Measurements from ENCODE around the gene RGL3. TPM values are rescaled to one million over a fixed set of nuclear protein-coding genes. Genes with fewer than 3 reads are reported as not detected.

RGL3 gene
- total and polyA plus RNA-seq, 9 of the 15 experiments (the other 6 are each of a cell fraction or from before 2014, with no cell fraction given), result 0.12 to 0.61 (median 0.32) TPM; not detected in 4

DNA sequence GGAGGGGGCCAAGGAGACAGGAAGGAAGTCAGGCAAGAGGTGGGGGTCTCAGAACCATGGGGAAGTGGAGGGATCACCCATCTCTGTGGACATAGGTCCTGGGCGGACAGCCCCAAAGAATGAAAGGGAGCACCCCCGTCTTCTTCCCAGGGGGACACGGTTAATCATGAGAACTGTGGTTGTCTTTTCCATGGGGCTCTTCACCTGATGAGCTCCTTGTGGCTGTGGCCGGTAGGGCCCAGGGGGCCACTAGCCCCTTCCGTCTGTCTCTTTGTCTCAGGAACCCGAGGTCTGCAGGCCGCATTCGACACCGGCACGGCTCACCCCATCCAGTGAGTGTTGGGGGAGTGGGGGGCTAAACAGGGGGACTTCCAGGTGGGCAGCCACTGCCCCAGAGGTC is 55.2 kb downstream of the RGL3 start (continued):
- TF ChIP-seq, protein P1, sequence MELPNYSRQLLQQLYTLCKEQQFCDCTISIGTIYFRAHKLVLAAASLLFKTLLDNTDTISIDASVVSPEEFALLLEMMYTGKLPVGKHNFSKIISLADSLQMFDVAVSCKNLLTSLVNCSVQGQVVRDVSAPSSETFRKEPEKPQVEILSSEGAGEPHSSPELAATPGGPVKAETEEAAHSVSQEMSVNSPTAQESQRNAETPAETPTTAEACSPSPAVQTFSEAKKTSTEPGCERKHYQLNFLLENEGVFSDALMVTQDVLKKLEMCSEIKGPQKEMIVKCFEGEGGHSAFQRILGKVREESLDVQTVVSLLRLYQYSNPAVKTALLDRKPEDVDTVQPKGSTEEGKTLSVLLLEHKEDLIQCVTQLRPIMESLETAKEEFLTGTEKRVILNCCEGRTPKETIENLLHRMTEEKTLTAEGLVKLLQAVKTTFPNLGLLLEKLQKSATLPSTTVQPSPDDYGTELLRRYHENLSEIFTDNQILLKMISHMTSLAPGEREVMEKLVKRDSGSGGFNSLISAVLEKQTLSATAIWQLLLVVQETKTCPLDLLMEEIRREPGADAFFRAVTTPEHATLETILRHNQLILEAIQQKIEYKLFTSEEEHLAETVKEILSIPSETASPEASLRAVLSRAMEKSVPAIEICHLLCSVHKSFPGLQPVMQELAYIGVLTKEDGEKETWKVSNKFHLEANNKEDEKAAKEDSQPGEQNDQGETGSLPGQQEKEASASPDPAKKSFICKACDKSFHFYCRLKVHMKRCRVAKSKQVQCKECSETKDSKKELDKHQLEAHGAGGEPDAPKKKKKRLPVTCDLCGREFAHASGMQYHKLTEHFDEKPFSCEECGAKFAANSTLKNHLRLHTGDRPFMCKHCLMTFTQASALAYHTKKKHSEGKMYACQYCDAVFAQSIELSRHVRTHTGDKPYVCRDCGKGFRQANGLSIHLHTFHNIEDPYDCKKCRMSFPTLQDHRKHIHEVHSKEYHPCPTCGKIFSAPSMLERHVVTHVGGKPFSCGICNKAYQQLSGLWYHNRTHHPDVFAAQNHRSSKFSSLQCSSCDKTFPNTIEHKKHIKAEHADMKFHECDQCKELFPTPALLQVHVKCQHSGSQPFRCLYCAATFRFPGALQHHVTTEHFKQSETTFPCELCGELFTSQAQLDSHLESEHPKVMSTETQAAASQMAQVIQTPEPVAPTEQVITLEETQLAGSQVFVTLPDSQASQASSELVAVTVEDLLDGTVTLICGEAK (IDR thresholded peaks at IDR 0.05), result no peak
- TF ChIP-seq, protein P1 (CRISPR knock-in tag; IDR thresholded peaks at IDR 0.05), result no peak
- TF ChIP-seq, protein P2, sequence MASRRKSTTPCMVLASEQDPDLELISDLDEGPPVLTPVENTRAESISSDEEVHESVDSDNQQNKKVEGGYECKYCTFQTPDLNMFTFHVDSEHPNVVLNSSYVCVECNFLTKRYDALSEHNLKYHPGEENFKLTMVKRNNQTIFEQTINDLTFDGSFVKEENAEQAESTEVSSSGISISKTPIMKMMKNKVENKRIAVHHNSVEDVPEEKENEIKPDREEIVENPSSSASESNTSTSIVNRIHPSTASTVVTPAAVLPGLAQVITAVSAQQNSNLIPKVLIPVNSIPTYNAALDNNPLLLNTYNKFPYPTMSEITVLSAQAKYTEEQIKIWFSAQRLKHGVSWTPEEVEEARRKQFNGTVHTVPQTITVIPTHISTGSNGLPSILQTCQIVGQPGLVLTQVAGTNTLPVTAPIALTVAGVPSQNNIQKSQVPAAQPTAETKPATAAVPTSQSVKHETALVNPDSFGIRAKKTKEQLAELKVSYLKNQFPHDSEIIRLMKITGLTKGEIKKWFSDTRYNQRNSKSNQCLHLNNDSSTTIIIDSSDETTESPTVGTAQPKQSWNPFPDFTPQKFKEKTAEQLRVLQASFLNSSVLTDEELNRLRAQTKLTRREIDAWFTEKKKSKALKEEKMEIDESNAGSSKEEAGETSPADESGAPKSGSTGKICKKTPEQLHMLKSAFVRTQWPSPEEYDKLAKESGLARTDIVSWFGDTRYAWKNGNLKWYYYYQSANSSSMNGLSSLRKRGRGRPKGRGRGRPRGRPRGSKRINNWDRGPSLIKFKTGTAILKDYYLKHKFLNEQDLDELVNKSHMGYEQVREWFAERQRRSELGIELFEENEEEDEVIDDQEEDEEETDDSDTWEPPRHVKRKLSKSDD (conservative IDR thresholded peaks at IDR 0.05; ENCODE audit: low read length), result no peak
- no peak for TF ChIP-seq ZNF316 (IDR thresholded peaks at IDR 0.05)
- TF ChIP-seq, protein P3, sequence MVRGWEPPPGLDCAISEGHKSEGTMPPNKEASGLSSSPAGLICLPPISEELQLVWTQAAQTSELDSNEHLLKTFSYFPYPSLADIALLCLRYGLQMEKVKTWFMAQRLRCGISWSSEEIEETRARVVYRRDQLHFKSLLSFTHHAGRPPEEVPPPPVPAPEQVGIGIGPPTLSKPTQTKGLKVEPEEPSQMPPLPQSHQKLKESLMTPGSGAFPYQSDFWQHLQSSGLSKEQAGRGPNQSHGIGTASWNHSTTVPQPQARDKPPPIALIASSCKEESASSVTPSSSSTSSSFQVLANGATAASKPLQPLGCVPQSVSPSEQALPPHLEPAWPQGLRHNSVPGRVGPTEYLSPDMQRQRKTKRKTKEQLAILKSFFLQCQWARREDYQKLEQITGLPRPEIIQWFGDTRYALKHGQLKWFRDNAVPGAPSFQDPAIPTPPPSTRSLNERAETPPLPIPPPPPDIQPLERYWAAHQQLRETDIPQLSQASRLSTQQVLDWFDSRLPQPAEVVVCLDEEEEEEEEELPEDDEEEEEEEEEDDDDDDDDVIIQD (CRISPR knock-in tag; IDR thresholded peaks at IDR 0.05), result no peak
